Colon (tissue), 2 donors: ENCODE data around the gene TENT4A.

Experiments
- FAIRE-seq: peaks from 2 replicates; lab custom pipeline; 2012; peaks lifted over from hg19 to GRCh38; lab: Jason Lieb, UNC
- donor health status: control.
- donor health status: control.

TENT4A gene

DNA sequence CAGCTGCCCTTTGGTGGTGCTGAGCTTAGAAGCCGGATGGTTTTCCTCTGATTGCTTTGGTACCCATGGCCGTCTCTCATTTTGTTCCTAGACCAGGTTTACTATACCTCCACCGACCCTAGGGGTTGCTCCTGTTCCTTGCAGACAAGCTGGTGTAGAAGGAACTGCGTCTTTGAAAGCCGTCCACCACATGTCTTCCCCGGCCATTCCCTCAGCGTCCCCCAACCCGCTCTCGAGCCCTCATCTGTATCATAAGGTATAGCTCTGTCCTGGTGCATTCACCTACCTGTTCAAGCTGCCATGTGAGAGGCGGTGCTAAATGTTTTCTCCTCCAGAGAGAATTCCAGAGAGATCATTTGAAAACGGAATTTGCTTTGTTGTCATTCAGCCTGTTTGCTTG is 39.5 kb downstream of the TENT4A start:
- no peak for FAIRE-seq

DNA sequence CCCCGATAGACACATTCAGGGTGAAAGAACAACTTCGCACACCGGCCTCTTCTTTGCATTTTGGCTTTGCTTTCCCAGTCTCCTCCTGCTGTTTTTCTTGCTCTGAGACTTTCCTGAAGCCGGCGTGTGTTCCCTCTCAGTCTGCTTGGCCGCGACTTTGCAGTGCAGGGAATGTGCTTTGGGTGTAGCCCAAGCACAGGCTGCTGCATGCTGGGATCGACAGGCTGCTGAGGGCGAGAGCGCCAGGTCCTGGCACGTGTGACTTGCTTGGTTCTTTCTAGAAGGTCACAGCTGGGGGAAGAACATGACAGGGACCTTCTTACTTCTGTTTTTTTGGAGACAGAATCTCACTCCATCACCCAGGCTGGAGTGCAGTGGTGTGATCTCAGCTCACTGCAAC is 40.6 kb downstream of the TENT4A start:
- no peak for FAIRE-seq

DNA sequence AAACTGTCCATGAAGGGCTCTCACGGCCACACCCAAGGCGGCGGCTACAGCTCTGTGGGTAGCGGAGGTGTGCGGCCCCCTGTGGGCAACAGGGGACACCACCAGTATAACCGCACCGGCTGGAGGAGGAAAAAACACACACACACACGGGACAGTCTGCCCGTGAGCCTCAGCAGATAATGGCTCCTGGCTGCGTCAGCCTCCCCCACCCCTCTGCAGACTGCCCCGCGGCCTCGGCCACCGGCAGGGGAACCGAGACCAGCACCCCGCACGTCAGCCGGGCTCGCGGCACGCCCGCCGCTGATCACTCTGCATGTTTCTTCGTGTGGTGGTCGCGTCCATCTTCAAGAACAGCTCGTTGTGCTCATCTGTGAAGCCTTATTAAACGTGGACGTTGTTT is 41.5 kb downstream of the TENT4A start:
- no peak for FAIRE-seq

DNA sequence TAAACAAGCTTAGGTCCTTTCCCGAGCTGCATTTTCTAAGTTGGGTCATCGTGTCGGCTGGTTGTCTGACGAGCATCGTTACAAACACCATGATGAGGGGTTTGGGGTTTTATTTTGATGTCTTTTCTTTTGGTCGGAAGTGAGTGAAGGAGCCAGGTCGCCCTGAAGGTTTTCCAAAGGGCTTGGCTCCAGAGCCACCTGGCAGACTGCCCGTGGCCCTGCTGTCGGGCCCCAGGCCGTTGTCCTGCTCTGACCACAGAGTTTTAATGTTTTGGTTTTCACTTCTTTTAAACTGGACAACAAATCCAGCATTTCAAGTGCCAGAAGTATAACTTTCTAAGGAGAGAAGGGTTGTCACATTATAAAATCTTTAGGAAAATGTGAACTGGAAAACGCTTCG is 42.3 kb downstream of the TENT4A start:
- FAIRE-seq: no peak

DNA sequence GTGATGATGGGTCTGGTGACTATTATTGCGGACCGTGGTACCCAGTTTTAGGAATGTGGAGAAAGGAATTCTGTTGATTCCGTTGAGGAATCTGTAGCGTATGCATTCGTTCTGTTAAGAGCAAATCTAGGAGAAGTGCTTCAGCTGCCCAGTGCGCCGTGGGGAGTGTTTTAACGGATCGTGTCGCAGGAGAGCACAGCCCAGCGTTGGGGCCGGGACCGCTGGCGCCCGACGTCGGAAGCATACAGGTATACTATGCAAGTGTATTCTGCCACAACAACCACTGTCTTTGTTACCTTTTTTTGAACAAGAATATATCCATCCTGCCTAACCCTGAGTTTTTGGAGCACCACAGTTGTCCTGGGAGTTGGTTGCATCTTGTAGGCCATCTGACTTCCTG is 42.7 kb downstream of the TENT4A start:
- no peak for FAIRE-seq

DNA sequence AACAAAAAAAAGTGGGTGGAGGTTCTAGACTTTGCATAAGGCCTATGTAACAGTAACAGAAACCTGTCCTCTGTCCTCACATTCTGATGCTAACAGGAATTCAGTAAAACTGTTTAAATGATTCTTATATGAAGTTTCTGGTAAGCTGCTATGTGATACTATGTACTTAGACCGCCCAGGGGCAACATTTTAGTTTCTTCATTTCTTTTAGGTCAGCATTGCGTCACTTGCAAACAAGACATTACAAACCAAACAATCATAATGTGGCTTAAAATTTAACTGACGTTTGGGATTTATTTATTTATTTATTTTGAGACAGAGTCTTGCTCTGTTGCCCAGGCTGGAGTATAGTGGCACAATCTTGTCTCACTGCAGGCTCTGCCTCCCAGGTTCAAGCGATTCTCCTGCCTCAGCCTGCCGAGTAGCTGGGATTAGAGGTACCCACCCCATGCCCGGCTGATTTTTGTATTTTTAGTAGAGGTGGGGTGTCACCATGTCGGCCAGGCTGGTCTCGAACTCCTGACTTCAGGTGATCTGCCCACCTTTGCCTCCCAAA is 44.3 kb downstream of the TENT4A start:
- FAIRE-seq: no peak

DNA sequence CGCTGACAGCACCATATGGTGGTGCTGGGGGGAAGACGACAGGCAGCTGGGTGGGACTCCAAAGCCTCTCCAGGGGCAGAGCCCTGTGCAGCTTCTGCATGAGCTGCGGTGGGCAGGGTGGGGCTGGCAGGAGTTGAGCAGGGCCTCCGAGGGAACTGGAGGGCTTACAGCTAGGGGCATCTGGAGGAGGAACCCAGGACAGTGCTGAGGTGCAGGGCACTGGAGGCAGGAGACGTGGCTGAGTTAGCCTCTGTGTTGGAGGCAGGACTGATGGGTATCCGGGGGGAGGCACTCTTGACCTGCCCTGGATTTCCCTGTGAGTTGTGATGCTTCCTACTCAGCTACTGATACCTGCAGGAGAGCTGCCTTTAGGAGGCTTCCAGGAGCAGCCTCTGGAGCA is 45.0 kb downstream of the TENT4A start:
- FAIRE-seq: no peak

DNA sequence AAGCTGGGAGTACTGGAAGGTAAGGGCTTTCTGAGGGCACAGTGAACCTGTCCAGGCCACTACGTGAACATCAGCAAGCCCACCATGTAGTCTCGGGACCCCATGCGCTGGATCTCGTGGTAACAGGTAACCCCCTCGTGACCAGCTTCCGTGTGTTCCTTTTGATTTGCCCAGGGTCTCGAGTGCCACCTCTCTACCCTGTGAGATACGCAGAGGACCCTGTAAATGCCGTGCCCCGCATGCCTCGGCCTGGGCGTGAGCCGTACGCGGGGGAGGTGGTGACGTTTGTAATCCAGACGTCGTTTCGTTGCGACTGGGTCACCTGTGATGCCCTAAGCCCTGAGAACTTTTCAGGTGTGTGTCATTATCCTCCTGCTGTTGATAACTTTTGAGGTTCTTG is 45.5 kb downstream of the TENT4A start:
- FAIRE-seq: no peak

DNA sequence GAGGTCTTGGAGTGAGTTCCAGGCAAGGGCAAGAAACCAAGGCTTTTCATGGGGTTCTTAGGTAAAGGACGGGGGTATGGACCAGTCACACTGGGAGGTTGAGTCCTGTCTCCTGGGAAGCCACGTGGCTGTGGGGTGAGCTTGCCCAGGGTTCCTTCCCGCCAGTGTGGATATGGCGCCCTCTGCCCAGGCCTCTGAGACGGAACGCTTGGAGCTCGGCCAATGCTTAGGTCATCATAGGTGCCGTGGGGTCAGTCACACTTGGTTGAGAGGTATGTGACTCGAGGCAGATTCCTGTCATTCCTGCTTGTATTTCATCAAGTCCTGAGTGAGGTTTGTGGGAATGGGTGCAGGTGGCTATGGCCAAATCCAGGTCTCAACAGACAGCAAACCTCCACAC is 46.2 kb downstream of the TENT4A start:
- no peak for FAIRE-seq

DNA sequence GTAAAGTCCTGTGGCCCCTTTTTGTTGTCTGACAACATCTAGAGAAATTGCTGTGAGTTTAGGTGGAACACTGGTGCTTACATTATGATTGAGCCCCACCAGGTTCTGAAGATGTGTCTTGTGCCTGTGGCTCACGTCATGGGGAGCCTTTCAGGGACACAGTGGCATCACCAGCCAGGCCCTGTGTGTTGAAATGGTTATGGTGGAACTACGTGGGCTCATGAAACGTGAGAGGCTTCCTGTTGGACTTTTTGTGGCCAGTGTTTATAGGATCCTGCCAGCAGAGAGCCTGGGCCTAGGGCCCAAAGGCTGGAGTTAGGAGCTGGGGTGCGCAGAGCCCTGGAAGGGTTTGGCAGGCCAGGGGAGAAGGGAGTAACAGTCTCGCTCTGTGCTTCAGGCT is 46.8 kb downstream of the TENT4A start:
- FAIRE-seq: no peak

DNA sequence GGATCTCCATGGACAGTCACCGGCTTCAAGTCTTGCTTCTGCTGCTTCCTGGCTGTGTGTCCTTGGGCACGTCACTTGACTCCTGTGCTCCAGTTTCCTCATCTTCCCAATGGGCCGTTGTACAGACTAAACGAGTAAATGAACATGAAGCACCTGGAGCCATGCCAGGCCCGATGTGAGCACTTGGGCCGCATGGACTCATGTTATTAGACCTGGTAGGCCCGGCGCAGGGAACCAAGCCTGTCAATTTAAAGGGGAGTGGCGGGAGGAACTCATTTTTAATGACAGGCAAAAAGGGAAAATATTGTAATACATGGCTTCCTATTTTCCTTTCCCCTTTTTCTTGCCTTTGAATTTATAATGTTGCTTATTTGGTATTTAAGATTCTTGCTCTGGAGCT is 47.5 kb downstream of the TENT4A start:
- no peak for FAIRE-seq

DNA sequence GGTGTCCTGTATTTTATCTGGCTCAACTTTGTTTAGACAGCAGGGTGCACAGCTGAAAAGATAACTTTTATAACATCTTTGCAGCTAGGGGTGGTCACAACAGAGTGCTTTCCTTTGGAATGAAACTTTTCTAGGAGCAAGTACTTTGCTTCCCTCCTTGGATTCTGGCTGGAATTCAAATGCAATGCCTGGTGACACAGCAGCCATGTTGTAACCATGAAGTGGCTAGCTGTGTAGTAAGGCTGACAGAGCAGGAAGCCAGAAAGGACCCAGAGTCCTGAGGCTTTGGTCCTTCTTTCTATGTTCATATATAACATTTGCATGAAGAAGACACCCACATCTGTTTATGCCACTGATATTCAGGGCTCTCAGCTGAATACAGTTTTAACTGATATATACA is 48.1 kb downstream of the TENT4A start:
- no peak for FAIRE-seq

DNA sequence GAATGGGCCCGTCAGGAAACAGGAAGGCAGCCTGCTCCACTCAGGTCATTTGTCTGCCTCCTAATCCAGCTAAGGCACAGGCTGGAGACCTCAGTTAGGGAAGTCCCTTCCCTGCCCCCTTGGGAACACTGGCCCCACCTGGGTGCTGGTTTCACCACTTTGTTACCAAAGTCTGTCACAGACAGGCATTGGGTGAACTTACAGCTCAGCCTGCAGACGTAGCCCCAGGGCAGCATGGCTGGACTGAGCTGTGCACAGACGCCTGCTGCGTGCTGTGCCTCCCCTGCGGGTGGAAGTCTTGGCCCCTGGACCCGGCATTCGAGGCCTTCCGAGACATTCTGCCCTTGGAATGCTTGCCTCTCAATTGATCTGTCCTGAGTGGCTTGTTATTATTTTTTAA is 48.9 kb downstream of the TENT4A start:
- FAIRE-seq: no peak

DNA sequence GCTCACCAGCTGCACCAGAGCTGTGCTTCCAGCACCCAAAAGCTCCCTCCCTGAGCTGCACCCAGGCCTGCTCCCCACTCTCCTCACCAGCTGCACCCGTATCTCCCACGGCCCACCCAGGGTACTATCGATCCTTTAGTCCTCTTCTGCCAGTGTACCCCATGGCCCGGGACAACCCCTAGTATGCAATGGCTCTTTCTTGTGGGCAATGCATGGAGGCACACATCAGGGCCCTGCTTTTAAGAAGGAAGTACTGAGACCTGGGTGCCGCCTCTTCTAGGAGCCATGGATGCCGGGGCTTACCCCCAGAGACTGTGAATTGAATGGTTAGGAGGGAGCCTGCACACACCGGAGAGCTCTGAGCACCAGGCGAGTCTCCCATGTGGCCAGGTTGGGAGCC is 49.5 kb downstream of the TENT4A start:
- FAIRE-seq: no peak

DNA sequence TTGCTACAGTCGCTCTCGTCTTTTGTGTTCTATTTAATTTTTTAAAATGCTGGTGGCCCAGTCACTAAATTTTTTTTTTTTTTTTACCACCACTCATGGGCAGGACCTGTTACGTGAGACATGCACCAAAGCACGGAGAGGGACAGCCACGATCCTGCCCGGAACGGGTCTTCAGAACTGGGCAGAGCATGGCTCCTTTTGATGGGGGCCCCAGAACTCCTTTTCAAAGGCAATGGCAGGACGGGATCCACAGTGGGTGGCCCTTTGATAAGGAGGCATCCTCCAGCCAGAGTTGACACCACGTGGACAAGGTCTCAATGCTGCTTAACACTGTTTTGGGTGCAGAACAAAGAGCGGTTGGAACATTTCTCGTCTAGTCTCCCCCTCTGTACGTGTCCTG is 50.0 kb downstream of the TENT4A start:
- no peak for FAIRE-seq

DNA sequence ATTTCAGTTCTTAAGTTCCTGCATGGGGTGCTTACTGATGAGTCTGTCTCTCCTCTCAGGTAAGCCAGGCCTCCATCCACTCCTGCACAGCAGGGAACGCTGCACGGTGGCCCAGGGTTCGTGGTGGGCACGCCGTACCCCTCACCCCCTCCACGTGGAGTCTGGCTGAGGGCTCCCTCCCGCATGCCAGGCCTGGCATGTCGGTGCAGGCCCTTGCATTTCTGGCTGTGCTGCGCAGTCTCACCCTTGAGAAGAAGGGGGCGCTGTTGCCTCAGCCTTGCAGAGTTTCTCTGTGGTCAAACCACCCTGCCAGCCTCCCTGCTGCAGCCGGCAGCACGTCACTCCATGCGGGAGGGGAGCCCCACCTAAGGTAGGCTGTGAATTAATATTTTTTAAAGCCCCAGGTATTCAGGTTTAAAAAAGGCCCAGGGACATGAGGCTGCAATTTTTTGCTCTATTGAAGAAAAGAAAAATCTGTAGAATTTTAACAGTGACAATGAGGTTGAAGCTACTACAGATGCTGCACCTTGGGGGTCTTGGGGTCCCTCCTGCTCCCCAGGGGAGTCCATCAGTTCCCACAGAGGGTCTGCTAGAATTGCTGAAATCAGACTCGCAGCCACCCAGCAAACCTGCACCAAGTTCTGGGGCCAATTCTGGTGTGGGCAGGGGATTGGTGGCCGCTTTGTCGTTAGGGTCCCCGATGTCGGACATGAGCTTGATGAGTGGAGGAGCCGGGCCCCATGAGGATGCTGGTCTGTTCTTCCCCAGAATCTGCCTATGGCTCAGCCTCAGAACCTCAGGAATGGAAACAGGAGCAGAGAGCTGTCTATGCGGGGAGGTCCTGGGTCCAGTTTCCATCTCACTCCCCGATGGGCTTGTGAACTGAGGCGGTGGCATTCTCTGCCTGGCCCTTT is 52.6 kb downstream of the TENT4A start:
- FAIRE-seq: no peak

DNA sequence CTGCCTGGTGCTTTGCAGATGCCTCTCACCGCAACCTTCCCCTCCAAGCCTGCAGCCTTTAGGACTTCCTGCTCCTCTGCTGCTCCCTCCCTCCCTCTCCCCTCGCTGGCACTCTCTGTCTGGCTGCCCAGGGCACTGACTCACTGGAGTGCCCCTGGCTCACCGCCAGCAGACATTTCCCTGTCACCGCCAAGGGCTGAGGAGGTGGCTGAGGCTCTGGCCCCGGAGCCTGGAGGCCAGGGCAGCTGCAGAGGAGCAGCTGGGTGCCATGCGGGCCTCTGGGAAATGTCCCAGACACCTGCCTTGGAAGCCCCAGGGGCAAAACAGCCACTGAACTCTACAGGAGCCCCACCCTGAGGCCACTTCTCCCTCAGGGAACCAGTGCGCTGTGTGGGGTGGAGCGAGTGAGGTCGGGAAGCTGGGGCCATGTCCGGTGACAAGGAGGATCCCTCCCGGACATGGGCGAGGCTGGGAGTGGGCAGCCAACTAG is 53.4 kb downstream of the TENT4A start:
- no peak for FAIRE-seq

DNA sequence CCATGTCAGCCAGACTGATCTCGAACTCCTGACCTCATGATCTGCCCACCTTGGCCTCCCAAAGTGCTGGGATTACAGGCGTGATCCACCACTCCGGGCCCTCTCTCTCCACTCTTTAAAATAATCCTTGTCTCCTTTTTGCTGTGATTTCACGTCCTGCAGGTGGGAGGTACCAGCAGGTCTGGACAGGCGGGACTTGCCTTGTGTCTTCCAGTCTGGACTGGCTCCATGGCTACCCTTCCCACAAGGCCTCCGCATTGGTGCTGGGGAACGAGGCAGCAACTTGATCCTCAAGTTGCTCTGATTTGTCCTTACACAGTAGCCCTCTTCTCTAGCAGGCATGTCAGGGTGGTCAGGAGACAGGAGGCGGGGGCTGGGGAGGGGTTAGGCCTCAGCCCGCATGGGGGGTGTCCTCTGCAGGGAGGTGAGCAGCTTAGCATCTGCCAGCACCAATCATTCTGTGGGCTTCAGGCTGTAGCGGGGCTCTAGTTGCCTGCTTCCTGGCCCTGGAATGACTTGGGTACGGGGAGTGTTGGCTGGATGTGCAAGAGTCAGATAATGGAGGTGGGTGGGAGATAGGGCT is 54.3 kb downstream of the TENT4A start:
- no peak for FAIRE-seq

DNA sequence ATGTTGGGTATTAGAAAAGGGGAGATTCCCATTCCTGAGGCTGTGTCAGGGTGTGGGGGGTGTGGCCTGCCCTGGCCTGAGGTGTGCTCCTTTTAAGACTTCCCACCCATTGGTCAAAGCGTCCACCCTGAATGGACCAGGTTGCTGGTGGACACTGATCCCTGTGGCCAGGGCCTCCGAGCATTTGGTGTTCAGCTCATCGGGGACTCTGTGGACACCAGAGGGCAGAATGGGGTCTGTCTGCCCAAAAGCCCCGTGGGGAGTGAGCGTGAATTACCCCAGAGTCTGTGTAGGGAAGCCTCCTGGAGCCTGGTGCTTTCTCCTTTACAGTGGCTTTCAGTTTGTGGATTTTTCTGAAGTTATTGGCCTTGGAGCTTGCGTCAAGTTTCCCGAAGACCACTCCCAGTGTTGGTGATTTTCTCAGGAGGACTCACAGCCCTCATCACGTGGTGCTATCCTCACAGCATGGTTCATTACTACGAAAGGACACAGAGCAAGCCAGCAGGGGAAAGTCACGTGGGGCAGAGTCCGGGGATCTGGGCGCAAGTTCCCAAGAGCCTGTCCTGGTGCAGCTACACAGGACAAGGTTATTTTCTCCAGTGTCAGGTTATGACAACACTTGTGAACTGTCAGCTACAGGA is 55.5 kb downstream of the TENT4A start:
- FAIRE-seq: no peak

DNA sequence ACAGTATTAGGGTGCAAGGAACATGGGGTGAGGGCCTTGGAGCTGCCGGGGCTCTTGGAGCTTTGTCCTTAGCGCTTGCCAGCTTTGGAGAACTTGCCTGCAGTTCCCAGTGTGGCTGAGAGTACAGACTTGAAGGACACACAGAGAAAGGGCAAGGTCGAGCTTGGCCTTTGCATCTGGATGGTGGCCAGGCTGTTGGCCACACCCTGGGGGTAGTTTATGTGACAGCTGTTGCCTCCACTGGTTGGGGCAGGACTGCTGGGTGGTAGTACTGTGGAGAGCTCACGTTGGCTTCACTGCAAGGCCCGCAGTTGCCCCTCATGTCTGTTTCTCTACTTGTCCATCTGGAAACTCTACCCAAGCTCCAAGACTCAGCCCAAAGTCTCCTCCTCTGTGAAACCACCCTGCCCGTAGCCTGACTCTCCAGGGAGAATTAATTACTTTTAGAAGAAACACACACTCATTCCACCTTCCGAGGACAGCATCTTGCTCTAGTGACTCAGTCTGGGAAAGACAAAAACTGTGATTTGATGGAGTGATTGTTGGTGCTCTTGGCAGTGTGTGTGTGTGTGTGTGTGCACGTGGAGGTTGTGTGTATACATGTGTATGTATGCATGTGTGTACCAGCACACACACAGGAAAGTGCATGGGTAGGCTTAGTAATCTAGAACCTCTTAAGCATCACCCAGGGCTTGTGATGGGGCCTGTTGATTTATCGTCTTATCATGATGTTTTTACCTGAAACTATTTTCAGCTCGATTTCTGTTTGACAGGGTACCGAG is 57.8 kb downstream of the TENT4A start:
- FAIRE-seq: no peak

DNA sequence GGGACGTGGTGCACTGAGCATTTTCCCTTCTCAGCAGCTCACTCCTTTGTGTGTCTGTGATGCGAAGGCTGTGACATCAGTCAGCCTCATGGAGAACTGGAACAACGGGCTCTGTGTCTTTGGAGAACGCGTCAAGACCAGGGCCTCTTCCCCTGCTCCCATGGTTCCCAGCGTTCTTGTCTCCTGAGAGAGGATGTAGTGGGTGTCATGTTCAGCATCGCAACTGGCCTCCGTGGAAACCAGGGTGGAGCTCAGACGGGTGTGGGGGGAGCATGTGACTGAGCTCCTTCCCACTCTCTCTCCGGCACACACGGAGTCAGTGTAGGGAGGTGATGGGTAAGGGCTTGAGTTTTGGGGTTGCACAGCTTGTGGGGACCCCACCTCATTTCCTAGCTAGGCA is 59.7 kb downstream of the TENT4A start:
- no peak for FAIRE-seq

DNA sequence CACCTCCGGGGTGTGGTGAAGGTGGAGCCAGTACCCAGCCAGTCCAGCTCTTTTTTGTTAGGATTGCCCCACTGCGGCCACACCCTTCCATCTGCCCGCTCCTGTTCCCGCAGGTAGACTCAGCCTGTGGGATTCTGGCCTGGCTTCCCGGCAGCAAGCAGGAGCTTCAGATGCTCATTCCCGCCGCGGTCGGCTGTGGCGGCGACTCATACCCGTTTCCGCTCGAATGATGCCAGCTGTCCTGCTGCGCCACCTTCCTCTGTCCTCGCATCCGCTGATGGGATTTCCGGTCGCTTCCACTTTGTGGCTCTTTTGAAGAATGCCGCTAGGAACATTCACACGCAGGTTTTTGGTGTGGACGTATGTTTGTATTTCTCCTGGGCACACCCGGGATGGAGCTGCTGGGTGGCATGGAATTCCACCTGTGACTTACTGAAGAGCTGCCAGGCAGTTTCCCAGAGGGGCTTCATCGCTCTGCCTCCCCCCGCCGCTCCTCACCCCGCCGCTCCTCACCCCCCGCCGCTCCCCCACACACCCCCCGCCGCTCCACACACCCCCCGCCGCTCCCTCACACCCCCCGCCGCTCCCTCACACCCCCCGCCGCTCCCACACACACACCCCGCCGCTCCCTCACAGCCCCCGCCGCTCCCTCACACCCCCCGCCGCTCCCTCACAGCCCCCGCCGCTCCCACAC is 60.3 kb downstream of the TENT4A start:
- FAIRE-seq: no peak
